Measurements from ENCODE around the gene MSL3B.

DNA sequence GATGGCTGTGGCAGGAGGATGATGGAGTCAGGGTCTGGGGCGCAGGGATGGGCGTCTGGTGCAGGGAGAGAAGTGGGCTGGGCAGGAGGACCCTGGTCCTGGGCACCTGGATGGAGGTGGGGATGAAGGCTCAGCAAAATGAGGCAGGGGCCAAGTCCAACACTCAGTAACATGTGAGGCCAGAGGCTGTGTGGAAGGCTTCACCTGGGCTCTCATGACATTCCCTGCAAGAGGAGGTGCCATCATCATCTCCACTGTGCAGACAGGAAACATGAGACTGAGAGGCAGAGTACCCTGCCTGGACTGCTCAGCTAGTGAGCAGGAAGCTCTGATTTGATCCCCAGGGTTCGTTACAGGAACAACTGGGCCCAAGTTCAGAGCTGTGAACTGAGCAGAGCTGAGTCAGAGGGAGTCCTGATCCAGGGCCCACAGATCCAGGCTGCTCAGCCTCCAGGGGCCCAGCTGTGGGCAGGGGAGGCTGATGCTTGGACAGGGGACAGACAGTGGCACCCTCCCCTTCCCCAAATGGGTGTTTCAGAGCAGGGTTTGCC lies 50.8 kb downstream of the MSL3B start:
- TF ChIP-seq POLR2A (IDR thresholded peaks at IDR 0.05; ENCODE audit: low read depth, low read length) (no peak), POLR2AphosphoS5 (IDR thresholded peaks at IDR 0.05; ENCODE audit: low read depth, low read length) (no peak), PAX5 (IDR thresholded peaks at IDR 0.05; ENCODE audit: insufficient read depth, low read length, severe bottlenecking) (no peak), POU2F2 (IDR thresholded peaks at IDR 0.05; ENCODE audit: low read depth, low read length) (no peak), TAF1 (IDR thresholded peaks at IDR 0.05; ENCODE audit: low read depth, low read length) (no peak)

Data from GM12891 (cell line).